GM18519 (cell line): Measurements from ENCODE around the gene CACNG7.

ENCODE experiments used
- ATAC-seq: cut with Tn5 transposase; IDR thresholded peaks from one replicate; pipeline ENCODE4 v1.9.1; 2021; ENCODE audit warnings: mild to moderate bottlenecking, moderate library complexity; ENCODE audit not compliant: unreplicated experiment, low FRiP score

The CACNG7 gene

GRCh38 chr19:53878776-53879139, 30.3 kb upstream of the CACNG7 start:
- no peak for ATAC-seq

GRCh38 chr19:53879140-53880081, 29.7 kb upstream of the CACNG7 start:
- peak; percentile 57 for ATAC-seq

- no peak for ATAC-seq
Observed at GRCh38 chr19:53880711-53881481, 28.2 kb upstream of the CACNG7 start.

GRCh38 chr19:53881482-53882390, 27.3 kb upstream of the CACNG7 start, which contains the start of gene PRKCG:
Gene PRKCG (plus strand): TSS chr19:53882197. CDS start chr19:53882495, 298 bp downstream.
- ATAC-seq: no peak

- no peak for ATAC-seq
Observed at GRCh38 chr19:53882391-53883050, 26.6 kb upstream of the CACNG7 start.

- no peak for ATAC-seq
Observed at GRCh38 chr19:53883231-53883661, 25.8 kb upstream of the CACNG7 start.

- no peak for ATAC-seq
Observed at GRCh38 chr19:53883741-53884140, 25.3 kb upstream of the CACNG7 start.

- ATAC-seq: no peak
Observed at GRCh38 chr19:53884256-53884655, 24.8 kb upstream of the CACNG7 start.

- no peak for ATAC-seq
Observed at GRCh38 chr19:53885036-53885435, 24.0 kb upstream of the CACNG7 start.

- no peak for ATAC-seq
Observed at GRCh38 chr19:53892301-53892980, 16.6 kb upstream of the CACNG7 start.

- no peak for ATAC-seq
Observed at GRCh38 chr19:53892981-53893325, 16.1 kb upstream of the CACNG7 start.

GRCh38 chr19:53894707-53895106, 14.4 kb upstream of the CACNG7 start:
- ATAC-seq: no peak

GRCh38 chr19:53896682-53897081, 12.4 kb upstream of the CACNG7 start:
- no peak for ATAC-seq

- ATAC-seq: no peak
Observed at GRCh38 chr19:53897459-53897858, 11.6 kb upstream of the CACNG7 start.

GRCh38 chr19:53898166-53898565, 10.9 kb upstream of the CACNG7 start:
- no peak for ATAC-seq

GRCh38 chr19:53898636-53899341, 10.3 kb upstream of the CACNG7 start:
- no peak for ATAC-seq

GRCh38 chr19:53900191-53900860, 8.8 kb upstream of the CACNG7 start:
- ATAC-seq: no peak

GRCh38 chr19:53903055-53903680, 5.9 kb upstream of the CACNG7 start:
- ATAC-seq: no peak
